NCI-H1436 treated with DMSO at 0.1 percent for 48 hours (cell line): Measurements from ENCODE around the gene CMSS1.

Source experiments
- DNase-seq: peaks from one replicate; lab custom pipeline; 2025; lab: John Stamatoyannopoulos, UW

Gene CMSS1

GRCh38 chr3:100106531-100107141 lies 289.0 kb downstream of the CMSS1 start:
- DNase-seq = no peak

- DNase-seq = no peak
Measured at GRCh38 chr3:100107221-100107814, 289.7 kb downstream of the CMSS1 start.

- no peak for DNase-seq
Measured at GRCh38 chr3:100108464-100109079, 290.9 kb downstream of the CMSS1 start.

GRCh38 chr3:100110162-100110561 lies 292.5 kb downstream of the CMSS1 start:
- DNase-seq = no peak

GRCh38 chr3:100111728-100112127 lies 294.1 kb downstream of the CMSS1 start:
- DNase-seq = no peak

- DNase-seq = no peak
Measured at GRCh38 chr3:100113723-100114412, 296.2 kb downstream of the CMSS1 start.

- DNase-seq = no peak
Measured at GRCh38 chr3:100114413-100115030, 296.9 kb downstream of the CMSS1 start, which contains the start of gene FILIP1L. Gene FILIP1L, minus strand, starts transcription at chr3:100114501.

GRCh38 chr3:100117093-100117492 lies 299.4 kb downstream of the CMSS1 start:
- DNase-seq = no peak

GRCh38 chr3:100120012-100120411 lies 302.4 kb downstream of the CMSS1 start:
- no peak for DNase-seq

- no peak for DNase-seq
Measured at GRCh38 chr3:100120693-100121092, 303.0 kb downstream of the CMSS1 start.

GRCh38 chr3:100122321-100122720 lies 304.7 kb downstream of the CMSS1 start:
- no peak for DNase-seq

- DNase-seq = no peak
Measured at GRCh38 chr3:100123112-100123511, 305.4 kb downstream of the CMSS1 start.

GRCh38 chr3:100124201-100124761 lies 306.6 kb downstream of the CMSS1 start:
- DNase-seq = no peak

GRCh38 chr3:100125161-100125938 lies 307.7 kb downstream of the CMSS1 start:
- DNase-seq = no peak

GRCh38 chr3:100127792-100128191 lies 310.1 kb downstream of the CMSS1 start:
- DNase-seq = no peak

- no peak for DNase-seq
Measured at GRCh38 chr3:100128565-100128964, 310.9 kb downstream of the CMSS1 start.

GRCh38 chr3:100129941-100130340 lies 312.3 kb downstream of the CMSS1 start:
- DNase-seq = no peak

- DNase-seq = no peak
Measured at GRCh38 chr3:100131241-100131640, 313.6 kb downstream of the CMSS1 start.

GRCh38 chr3:100136921-100137320 lies 319.3 kb downstream of the CMSS1 start:
- no peak for DNase-seq

- no peak for DNase-seq
Measured at GRCh38 chr3:100140976-100141375, 323.3 kb downstream of the CMSS1 start.

- no peak for DNase-seq
Measured at GRCh38 chr3:100141586-100141985, 323.9 kb downstream of the CMSS1 start.
